SU-DHL-6 (cell line): ENCODE data around the gene FBXW11.

Experiments
- H2AFZ ChIP-seq: fragments of 200-600 bp; sonication (generic); 2 replicates; pipeline ENCODE4 v1.6.1; 2014; ENCODE audit warnings: low read depth, mild to moderate bottlenecking, moderate library complexity, mixed read lengths, antibody characterized with exemption, low read length; ENCODE audit not compliant: severe bottlenecking
- H3F3A ChIP-seq: fragments of 200-600 bp; shearing (Covaris generic); 2 replicates; pipeline ENCODE4 v1.6.0; 2016; ENCODE audit warnings: antibody characterized with exemption, mild to moderate bottlenecking; ENCODE audit not compliant: insufficient read depth
- H3K27ac ChIP-seq: fragments of 200-600 bp; sonication (generic); 2 replicates; pipeline ENCODE4 v1.5.1; 2016; ENCODE audit warnings: low read depth, mild to moderate bottlenecking, low read length, moderate library complexity, mixed read lengths
- H3K27me3 ChIP-seq: fragments of 200-600 bp; sonication (generic), shearing (Covaris generic); 2 replicates; pipeline ENCODE4 v1.6.0; 2014; ENCODE audit warnings: mild to moderate bottlenecking, low read length
- H3K36me3 ChIP-seq: fragments of 200-600 bp; sonication (generic); 2 replicates; pipeline ENCODE4 v1.6.1; 2014; ENCODE audit warnings: mild to moderate bottlenecking, low read length, mixed read lengths
- H3K4me2 ChIP-seq: fragments of 300-600, 200-600 bp; shearing (Covaris generic), sonication (generic); 2 replicates; pipeline ENCODE4 v1.6.0; 2014; ENCODE audit warnings: low read length, low read depth, mild to moderate bottlenecking; ENCODE audit not compliant: poor library complexity, severe bottlenecking
- H3K4me3 ChIP-seq: fragments of 200-600 bp; sonication (generic); 2 replicates; pipeline ENCODE4 v1.5.1; 2014; ENCODE audit warnings: antibody characterized with exemption, low read length, mild to moderate bottlenecking, mixed read lengths; ENCODE audit not compliant: insufficient read depth, poor library complexity, severe bottlenecking
- H3K79me2 ChIP-seq: fragments of 200-600 bp; sonication (generic); 2 replicates; pipeline ENCODE4 v1.6.1; 2014; ENCODE audit warnings: mild to moderate bottlenecking, low read length, moderate library complexity; ENCODE audit not compliant: insufficient read depth
- H3K9ac ChIP-seq: fragments of 200-600 bp; sonication (generic); 2 replicates; pipeline ENCODE4 v1.7.0; 2014; ENCODE audit warnings: mild to moderate bottlenecking, low read length
- H3K9me2 ChIP-seq: fragments of 200-600 bp; sonication (generic); replicated peaks from 2 replicates; pipeline ENCODE4 v1.6.1; 2014; ENCODE audit warnings: low read length; ENCODE audit not compliant: insufficient read depth
- H3K9me3 ChIP-seq: fragments of 200-600 bp; sonication (generic); 2 replicates; pipeline ENCODE4 v1.6.1; 2014; ENCODE audit warnings: low read length, mixed read lengths; ENCODE audit not compliant: insufficient read depth
- H4K20me1 ChIP-seq: fragments of 200-600 bp; sonication (generic); 2 replicates; pipeline ENCODE4 v1.6.1; 2014; ENCODE audit warnings: low read depth, mild to moderate bottlenecking, antibody characterized with exemption, low read length, moderate library complexity, mixed read lengths
- CTCF ChIP-seq: fragments of 200-600 bp; sonication (generic); IDR thresholded peaks from one replicate; pipeline ENCODE4 v1.5.1; 2017; ENCODE audit warnings: antibody characterized with exemption, mild to moderate bottlenecking, low read length, moderate library complexity; ENCODE audit not compliant: insufficient read depth, poor library complexity, severe bottlenecking
- EZH2phosphoT487 ChIP-seq: fragments of 200-600 bp; sonication (generic), shearing (Covaris generic); conservative IDR thresholded peaks from 2 replicates; pipeline ENCODE4 v1.6.1; 2018; ENCODE audit warnings: mild to moderate bottlenecking, antibody characterized with exemption, low read length, moderate library complexity, mixed read lengths

FBXW11 gene

GRCh38 chr5:171966270-171966669 is 40.2 kb downstream of the FBXW11 start:
- H3K27ac ChIP-seq: no peak overlapping the region
- peaks cover 12% of the 10 kb centered on the region; the same call in 1 of the 2 replicates for H3K9me3 ChIP-seq
- H3K79me2 ChIP-seq: peaks cover 95% of the 10 kb centered on the region
- no peak overlapping the region for H3K4me3 ChIP-seq
- TF ChIP-seq EZH2phosphoT487 (no peak), CTCF (no peak)
- H3K27me3 ChIP-seq: no peaks in the 10 kb centered on the region
- no peak overlapping the region for H3K9ac ChIP-seq
- 0 out of 2 replicates have a peak, but pooled peaks cover under 1% of the 10 kb centered on the region for H4K20me1 ChIP-seq
- H3K9me2 ChIP-seq: no peaks in the 10 kb centered on the region
- no peak overlapping the region for H2AFZ ChIP-seq
- H3K4me2 ChIP-seq: no peak overlapping the region
- peaks cover 10% of the 10 kb centered on the region; the same call in 1 of the 2 replicates for H3K36me3 ChIP-seq
- H3F3A ChIP-seq: peaks cover 8% of the 10 kb centered on the region; the same call in 1 of the 2 replicates

GRCh38 chr5:171965745-171966144 is 40.7 kb downstream of the FBXW11 start:
- H3K4me3 ChIP-seq: no peak overlapping the region
- H3K79me2 ChIP-seq: peaks cover 95% of the 10 kb centered on the region
- peaks cover 9% of the 10 kb centered on the region; the same call in 1 of the 2 replicates for H3K9me3 ChIP-seq
- TF ChIP-seq EZH2phosphoT487 (no peak), CTCF (no peak)
- H3K9ac ChIP-seq: no peak overlapping the region
- H3K36me3 ChIP-seq: peaks cover 7% of the 10 kb centered on the region; the same call in 1 of the 2 replicates
- H3K4me2 ChIP-seq: no peak overlapping the region
- peaks cover 8% of the 10 kb centered on the region; the same call in 1 of the 2 replicates for H3F3A ChIP-seq
- no peaks in the 10 kb centered on the region for H3K9me2 ChIP-seq
- no peaks in the 10 kb centered on the region for H3K27me3 ChIP-seq
- H3K27ac ChIP-seq: no peak overlapping the region
- no peak overlapping the region for H2AFZ ChIP-seq
- H4K20me1 ChIP-seq: 0 out of 2 replicates have a peak, but pooled peaks cover 4% of the 10 kb centered on the region

GRCh38 chr5:171963416-171963815 is 43.0 kb downstream of the FBXW11 start:
- no peak overlapping the region for H3K4me2 ChIP-seq
- no peaks in the 10 kb centered on the region for H3K9me2 ChIP-seq
- H3K4me3 ChIP-seq: no peak overlapping the region
- no peak overlapping the region for H2AFZ ChIP-seq
- no peaks in the 10 kb centered on the region for H3K36me3 ChIP-seq
- H3K79me2 ChIP-seq: peaks cover 95% of the 10 kb centered on the region
- H3F3A ChIP-seq: no peaks in the 10 kb centered on the region
- H3K9ac ChIP-seq: no peak overlapping the region
- TF ChIP-seq CTCF (no peak), EZH2phosphoT487 (no peak)
- H3K27me3 ChIP-seq: no peaks in the 10 kb centered on the region
- H3K27ac ChIP-seq: no peak overlapping the region
- H4K20me1 ChIP-seq: peaks cover 15% of the 10 kb centered on the region; the same call in 1 of the 2 replicates
- no peaks in the 10 kb centered on the region for H3K9me3 ChIP-seq
